HCEC 1CT (cell line): ENCODE results near the gene TRIP13.

Experiments
- DNase-seq: peaks from one replicate; pipeline ENCODE4 v3.0.0-alpha.2; 2017

TRIP13 gene

DNA sequence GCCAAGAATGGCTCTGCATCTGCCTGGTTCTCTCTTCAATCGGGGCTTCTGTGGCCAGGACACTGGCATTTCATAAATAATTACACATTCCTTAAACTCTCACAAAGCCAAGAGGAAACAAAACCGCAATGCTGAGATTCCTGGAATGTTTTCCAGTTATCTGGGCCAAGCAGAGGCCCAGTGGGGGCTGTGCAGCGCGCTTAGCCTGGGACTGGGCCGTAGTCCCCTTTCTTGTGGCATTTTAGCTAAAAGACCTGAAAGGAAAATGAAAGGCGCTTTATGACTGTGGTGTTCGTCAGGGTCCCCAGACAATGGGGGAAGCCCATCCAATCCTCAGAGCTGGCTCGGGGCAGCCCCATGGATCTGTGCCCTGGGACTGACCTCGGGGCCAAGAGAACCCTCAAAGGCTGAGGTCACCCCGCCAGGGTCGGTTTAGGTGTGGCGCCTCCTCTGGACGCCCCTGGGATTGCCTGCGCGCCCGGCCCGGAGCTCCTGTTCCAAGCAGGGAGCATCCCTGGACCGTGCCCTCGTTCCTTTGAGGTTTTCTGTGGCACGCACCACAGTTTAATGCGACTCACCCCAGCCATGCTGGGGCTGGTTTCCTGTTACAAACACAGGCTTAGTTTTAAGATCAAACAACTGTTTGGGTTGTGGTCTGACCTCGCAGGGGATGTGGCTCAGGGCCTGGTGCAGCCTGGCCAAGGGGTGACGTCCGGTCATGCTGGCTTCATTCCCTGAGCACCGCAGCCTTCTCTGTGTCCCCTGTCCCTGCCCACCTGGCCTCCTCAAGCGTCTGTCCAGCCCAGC is 64.5 kb downstream of the TRIP13 start:
- peak; percentile 84 for DNase-seq

DNA sequence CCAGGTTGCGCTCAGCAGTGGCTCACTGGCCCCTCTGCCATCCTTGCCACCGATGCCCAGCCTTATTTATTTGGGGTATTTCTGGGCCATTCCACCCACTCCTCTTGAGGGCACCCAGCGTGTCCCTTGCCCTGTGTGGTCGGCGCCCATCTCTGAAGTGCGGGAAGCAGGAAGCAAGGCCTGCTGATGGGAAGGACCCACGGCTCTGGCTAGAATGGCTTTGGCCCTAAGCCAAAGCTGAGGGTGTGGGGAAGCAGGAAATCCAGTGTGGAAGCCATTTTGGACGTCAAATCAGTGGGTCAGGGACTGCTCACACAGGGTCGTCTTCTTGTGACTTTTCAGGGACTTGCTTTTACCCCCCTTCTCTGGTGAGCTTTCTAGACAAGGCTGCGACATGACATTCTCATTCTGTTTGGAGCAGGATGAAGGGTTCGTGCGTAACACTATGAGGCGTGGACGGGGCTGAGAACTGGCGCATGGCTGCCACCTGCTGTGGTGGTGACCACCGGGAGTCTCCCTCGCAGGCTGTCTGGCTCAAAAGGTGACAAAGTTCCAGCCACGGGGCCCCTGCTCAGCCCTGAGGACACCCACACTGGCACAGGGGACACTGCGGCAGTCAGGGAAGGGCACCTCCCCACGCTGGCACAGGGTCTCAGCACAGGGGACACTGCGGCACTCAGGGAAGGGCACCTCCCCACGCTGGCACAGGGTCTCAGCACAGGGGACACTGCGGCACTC is 65.2 kb downstream of the TRIP13 start:
- no peak for DNase-seq

DNA sequence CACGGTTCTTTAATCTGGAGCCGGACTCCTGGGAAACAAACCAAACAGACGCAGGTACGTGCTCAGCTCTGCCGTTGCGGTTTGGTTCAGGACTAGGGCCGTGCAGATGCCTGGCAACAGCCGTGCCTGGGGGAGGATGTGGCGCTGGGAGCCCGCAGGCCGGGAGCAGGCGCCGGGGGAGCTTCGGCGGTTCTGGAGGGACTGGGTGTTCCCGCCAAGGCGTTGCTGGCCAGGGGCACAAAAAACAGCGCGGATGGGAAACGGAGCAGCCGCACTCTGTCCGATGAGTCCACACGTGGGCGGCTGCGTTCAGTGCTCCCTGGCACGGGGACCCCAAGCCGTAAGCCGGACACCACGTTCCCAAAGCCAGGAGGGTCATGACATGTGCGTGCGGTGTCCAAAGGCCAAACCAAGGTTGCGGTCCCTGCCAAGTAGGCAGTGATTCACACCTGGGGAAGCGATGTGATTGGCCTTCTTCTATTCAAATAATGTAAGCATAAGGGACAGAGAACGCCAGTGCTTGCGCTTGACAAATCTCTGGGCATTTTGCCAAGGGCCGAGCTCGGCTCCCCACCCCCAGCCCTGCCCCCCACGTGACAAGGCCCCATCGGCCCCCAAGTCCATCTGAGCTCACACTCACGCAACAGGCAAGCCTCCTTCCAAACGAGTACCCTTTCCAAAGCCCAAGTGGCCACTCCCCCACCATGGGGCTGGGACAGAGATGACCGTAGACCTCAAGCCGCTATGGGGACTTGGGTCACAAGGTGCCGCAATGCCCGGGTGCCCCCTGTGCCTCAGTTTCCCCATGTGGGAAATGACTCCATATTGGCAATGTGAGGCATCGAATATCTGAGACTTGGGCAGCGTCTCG is 66.3 kb downstream of the TRIP13 start:
- peak; percentile 15 for DNase-seq

GRCh38 chr5:959581-960531 is 67.2 kb downstream of the TRIP13 start:
- DNase-seq, result no peak

DNA sequence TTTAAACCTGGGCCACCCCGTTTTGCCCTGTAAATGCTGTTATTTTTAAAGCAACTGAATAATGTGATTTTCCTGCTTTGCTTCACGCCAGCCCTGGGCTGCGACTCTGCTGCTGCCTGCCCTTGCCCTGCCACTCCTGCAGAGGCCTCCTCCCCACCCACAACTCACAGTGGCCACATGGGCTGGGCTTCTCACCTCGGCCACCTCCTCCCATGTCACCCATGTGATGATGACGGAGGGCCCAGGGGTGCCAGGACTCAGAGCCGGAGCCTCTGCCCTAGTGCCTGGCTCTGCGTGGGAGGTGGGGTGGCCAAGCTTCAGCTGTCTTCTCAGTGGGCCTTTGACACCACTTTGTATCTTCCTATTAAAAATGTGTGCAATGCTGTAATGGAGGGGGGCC is 67.9 kb downstream of the TRIP13 start:
- DNase-seq, result no peak

DNA sequence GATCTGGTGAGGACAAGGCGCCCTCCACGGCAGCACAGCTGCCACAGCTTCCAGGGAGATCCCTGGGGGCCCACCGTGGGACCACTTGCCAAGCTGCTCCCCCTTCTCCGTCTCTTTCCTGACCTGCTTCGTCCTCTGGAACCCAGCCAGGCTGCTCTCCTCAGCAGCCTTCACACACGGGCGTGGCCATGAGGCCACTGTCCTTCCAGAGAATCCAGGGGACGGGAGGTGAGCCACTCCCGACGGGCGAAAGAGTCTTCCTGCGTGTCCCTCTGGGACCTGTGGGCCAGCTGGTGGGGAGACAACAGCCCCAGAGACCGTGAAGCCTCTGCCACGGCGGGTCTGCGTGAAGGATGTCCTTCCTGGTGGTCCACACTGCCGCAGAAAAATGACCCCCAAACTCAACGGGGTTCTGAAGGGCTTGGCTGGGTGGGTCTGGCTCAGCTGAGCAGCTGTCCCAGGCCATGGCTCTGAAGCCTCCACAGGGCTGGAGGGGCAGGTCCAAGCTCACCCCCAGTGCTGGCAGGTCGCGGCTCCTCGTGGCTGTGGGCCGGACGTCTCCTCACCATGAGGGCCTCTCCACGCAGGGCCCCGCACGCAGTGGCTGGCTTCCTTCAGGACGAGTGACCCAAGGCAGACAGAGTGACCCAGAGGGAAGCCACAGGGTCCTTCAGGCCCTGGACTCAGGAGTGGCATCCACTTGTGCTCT is 68.5 kb downstream of the TRIP13 start:
- no peak for DNase-seq

DNA sequence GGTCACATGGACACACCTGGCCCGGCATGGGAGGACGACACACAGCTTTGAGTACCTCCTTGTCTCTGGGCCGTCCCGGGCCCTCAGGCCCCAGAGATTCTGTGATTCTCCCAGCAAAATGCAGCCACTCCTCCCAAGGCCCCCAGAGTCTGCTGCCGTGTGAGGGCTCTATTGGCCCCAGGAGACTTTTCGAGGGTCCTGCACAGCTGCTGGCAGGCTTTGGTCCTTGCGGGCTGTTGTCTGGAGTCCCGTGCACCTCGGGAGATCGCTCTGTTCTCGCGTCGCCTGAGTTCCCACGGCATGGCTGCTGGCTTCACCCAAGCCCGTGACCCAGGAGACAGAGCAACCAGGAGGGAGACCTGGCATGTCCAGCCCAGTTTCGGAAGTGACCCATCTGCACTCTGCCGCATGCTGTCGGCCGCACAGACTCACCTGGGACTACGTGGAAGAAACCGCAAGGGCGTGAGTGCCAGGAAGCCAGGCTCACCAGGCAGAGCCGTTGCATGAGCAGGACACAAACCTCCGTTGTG is 69.1 kb downstream of the TRIP13 start:
- DNase-seq, result no peak

DNA sequence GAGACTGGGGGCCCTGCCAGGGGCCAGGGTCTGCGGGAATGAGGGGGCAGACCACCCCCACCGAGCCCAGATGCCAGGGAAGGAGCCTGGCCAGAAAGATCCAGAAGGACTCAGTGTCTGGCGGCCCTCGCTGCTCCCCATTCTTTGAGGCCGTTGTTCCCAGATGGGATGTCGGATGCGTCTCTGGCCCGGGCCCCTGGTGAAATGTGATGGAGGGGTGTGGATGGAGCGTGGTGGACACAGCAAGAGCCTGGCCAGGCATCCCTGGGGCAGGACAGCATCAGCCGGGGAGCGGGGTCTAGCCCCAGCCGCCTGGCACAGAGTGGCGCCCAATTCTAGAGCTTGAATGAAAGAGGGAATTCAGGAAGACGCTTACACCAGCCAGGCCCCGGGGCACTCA is 69.7 kb downstream of the TRIP13 start:
- no peak for DNase-seq

DNA sequence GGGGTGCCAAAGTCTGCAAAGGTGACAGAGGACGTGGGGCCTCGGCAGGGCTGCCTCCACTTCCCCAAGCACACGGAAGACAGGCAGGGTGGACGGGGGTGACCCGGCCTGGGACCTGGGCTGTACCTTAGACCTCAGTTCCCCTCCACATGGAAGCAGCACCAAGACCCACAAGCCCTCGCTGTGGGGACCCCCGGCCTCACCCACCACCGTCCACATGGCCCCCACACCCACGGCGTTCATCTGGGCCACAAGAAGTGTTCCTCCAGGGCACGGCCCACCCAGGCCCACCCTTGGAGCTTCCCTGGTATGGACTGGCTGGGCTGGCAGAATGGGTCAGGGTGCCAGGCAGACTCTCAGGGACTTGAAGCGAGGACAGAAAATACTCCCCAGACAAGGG is 70.1 kb downstream of the TRIP13 start:
- no peak for DNase-seq

DNA sequence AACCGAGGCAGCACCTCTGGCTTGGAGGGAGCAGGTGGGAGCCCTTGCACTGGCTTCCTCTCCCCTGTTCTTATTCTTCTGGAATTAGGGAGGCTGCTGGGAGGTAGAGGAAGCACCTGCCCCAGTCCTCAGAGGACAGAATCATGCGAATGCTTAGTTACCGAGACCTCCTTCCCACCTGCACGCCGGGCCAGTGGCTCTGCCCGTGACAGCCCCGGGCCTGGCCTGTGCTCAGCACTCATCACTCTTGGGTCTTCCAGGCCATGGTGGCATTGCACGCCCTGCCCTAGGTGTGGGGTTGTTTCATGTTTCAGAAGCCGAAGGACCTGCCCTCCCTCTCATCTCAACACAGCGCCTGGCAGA is 70.6 kb downstream of the TRIP13 start:
- no peak for DNase-seq

DNA sequence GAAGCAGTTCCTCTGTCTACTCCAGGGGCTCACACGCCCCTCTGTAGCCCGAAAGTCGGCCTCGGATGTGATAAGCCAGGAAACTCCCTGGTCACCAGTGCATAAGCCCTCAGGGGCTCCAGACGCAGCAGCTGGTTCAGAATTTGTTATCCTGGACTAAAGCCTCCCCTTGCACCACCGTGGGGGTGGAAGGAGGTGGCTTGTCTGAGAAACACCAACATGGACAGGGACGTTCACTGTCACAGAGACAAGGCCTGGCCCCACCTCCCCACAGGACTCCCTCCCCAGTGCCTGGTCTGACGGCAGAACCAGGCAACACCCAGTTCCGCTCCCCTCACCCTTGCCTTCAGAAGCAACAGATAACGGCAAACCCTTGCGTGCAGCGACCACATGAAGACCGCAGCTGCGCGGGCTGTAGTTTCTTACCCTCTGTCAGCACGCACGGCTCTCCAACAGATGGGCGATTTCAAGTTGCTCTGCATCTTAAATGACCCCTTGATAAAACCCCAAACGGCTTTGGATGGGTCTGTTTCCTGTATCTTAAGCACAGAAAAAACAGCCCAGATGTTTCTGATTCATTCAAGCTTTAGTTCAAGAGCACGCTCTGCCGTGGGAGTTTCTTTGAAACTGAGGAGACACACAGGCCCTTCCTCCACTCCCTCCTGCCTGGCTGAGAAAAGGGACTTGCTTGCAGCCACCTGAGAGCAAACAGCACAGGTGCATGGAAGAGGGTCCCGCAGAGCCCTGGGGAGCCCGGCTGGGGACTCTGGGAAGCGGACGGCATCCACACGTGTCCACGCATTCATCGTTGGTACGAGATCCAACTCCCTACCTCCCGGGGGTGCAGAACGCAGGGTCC is 71.2 kb downstream of the TRIP13 start:
- peak; percentile 13 for DNase-seq

- no peak for DNase-seq
Measured at GRCh38 chr5:964821-965220, 72.1 kb downstream of the TRIP13 start.

GRCh38 chr5:965604-966344 is 73.1 kb downstream of the TRIP13 start:
- no peak for DNase-seq

DNA sequence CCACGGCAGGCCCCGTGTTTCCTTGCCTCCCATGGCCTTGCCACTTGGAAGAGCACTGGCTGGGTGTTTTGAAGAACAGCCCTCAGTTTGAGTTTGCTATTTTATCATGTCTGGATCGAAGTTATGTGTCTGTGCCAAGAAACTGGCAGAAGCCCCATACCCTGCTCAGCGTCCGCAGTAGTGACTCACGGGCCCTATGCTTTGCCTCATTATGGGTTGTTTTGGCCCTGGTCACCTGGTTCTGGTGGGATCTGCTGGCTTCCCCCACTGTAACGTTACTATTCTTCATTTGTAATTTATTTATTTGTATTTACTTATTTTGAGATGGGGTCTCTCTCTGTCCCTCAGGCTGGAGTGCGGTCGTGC is 73.6 kb downstream of the TRIP13 start:
- no peak for DNase-seq

DNA sequence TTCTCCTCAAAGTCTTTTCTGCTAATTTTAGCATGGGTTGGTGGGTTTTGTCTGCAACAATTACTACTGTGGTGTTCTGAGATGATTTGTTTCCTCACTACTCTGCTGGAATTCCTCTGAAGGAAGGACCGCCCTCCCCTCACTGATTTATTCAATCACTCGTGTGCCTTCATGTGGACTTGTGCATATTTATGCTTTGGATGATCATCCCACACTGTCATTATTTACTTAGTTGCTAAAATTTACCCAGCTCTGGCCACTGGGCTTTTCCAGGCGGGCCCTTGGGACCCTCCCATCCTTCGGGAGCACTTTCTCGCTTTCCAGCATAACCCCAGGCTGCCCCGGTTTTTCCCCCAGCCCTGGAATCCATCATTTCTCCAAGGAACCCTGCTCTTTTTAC is 74.3 kb downstream of the TRIP13 start:
- DNase-seq, result no peak
